ENCODE results near the gene BPIFB2.

BPIFB2 gene

DNA sequence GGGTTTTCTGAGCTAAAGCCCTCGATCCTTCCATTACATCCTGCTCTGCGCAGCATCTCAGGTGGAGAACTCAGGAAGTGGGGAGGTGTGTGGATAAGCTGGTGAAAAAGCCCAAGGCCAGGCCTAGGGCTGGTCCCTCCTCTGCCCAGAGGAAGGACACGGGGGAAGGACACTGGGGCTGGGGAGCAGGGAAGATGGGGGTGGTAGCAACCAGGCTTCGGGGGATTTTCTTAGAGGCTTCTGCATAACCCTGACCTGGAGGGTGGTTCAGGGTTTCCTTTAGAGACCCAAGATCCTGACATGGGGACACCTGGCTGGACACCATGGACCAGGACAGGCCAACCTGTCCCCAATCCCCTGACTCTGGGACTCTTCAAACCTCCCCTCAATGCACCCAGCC lies 41.1 kb upstream of the BPIFB2 start:
- no peaks in the 10 kb centered on the region for H3K36me3 Mint-ChIP-seq (ENCODE audit: low read depth)
- no peaks in the 10 kb centered on the region for H3K4me1 Mint-ChIP-seq
- H3K27ac Mint-ChIP-seq: no peak overlapping the region
- TF ChIP-seq, protein P1, sequence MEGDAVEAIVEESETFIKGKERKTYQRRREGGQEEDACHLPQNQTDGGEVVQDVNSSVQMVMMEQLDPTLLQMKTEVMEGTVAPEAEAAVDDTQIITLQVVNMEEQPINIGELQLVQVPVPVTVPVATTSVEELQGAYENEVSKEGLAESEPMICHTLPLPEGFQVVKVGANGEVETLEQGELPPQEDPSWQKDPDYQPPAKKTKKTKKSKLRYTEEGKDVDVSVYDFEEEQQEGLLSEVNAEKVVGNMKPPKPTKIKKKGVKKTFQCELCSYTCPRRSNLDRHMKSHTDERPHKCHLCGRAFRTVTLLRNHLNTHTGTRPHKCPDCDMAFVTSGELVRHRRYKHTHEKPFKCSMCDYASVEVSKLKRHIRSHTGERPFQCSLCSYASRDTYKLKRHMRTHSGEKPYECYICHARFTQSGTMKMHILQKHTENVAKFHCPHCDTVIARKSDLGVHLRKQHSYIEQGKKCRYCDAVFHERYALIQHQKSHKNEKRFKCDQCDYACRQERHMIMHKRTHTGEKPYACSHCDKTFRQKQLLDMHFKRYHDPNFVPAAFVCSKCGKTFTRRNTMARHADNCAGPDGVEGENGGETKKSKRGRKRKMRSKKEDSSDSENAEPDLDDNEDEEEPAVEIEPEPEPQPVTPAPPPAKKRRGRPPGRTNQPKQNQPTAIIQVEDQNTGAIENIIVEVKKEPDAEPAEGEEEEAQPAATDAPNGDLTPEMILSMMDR (IDR thresholded peaks at IDR 0.05; ENCODE audit: unreplicated experiment in 3 of 3): no peak
- H3K4me3 Mint-ChIP-seq: no peak overlapping the region
- no peaks in the 10 kb centered on the region for H3K9me3 Mint-ChIP-seq
- H3K27me3 Mint-ChIP-seq (ENCODE audit: low read depth): peaks cover 8% of the 10 kb centered on the region

DNA sequence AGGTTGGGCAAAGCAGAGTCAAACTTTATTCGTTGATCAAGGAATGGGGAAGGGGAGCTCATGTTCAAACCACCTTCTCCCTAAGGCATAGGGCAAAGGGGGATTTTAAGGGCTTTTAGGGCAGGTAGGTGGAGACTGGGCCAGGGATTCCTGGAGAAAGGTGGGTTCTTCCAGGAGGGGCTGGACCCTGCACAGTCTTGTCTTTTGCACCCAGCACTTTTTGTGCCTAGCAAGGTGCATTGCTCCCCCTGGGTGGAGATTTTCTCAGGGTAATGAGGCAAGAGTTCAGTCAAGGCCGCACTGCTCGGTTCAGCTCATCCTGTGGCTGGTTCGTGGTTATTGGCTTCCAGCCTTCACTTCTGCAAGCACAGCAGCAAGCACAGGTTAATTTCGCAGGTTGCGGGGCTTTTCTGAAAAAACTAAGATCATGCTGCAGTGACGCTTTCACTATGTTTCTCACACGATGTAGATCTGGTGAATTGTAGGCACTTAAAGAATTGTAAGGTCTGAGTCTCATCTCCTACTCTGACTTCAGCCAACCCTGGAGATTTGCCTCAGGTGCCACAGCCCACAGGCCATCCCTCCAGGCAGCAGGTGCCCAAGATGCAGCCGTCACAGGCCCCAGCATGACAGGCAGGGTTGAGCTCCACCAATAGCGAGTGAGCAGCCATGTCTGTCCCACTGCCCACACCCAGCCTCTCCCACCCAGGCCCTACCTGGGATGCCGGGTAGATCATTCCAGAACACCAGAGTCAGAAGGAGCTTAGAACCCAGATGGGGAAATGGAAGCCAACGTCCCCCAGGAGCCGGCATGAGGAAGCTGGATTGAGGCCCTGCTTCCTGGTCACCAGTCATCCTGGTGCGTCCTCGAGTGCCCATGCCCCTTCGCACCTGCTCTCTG lies 40.4 kb upstream of the BPIFB2 start:
- TF ChIP-seq, protein P1 (IDR thresholded peaks at IDR 0.05; ENCODE audit: unreplicated experiment in 3 of 3): no peak
- H3K4me1 Mint-ChIP-seq: no peaks in the 10 kb centered on the region
- H3K27ac Mint-ChIP-seq: no peak overlapping the region
- H3K36me3 Mint-ChIP-seq (ENCODE audit: low read depth): no peaks in the 10 kb centered on the region
- H3K27me3 Mint-ChIP-seq (ENCODE audit: low read depth): peaks cover 8% of the 10 kb centered on the region
- H3K4me3 Mint-ChIP-seq: no peak overlapping the region
- no peaks in the 10 kb centered on the region for H3K9me3 Mint-ChIP-seq

DNA sequence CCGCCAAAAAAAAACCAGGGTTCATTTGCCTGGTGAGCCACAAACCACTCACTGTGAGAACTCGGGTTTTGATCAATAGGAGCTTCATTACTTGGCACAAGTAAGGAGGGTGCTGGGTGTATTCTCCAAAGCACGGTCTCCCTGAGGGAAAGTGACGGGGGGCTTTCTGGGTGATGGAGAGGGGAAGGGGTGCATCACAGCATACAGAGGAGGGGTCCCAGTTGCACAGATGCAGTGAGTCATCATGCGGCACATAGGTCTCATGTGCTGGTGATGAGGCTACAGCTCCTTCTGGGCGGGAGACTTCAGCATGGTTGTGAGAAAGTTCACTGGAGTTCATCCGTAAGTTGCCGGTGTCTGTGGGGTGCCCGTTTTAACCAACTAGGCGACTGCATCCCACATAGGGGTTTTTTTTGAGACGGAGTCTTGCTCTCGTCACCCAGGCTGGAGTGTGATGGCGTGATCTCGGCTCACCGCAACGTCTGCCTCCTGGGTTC lies 39.5 kb upstream of the BPIFB2 start:
- TF ChIP-seq, protein P1 (IDR thresholded peaks at IDR 0.05; ENCODE audit: unreplicated experiment in 3 of 3): no peak
- peaks cover 8% of the 10 kb centered on the region for H3K27me3 Mint-ChIP-seq (ENCODE audit: low read depth)
- no peak overlapping the region for H3K27ac Mint-ChIP-seq
- H3K4me3 Mint-ChIP-seq: no peak overlapping the region
- no peaks in the 10 kb centered on the region for H3K36me3 Mint-ChIP-seq (ENCODE audit: low read depth)
- no peaks in the 10 kb centered on the region for H3K9me3 Mint-ChIP-seq
- H3K4me1 Mint-ChIP-seq: no peaks in the 10 kb centered on the region

DNA sequence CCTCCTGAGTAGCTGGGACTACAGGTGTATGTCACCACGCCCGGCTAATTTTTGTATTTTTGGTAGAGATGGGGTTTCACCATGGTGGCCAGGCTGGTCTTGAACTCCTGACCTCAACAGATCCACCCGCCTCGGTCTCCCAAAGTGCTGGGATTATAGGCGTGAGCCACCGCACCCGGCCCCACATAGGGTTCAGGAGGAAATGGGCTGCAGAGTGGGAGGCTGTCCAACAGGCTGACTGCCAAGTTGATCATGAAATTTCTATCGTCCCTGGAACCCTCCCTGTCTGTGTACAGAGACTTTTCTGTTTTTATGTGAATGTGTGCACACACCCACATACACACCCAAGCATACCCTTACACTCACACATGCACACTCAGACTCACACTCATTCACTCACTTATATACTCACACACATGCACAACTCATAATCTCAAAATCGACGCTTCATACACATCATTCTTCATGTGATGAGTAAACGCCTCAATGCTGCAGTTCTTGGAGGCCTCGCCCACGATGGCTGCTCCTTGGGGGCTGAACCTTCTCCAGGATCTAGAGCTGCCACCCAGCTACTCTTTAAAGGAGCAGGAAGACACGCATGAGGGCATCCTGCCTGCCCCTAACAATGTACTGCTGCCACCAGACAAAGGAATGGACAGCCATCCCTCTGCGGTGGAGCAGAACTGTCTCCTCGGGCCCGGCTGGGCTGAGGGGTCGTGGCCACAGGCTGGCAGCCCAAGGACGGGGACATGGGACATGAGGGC lies 38.8 kb upstream of the BPIFB2 start:
- TF ChIP-seq, protein P1 (IDR thresholded peaks at IDR 0.05; ENCODE audit: unreplicated experiment in 3 of 3): no peak
- H3K4me3 Mint-ChIP-seq: no peak overlapping the region
- H3K36me3 Mint-ChIP-seq (ENCODE audit: low read depth): no peaks in the 10 kb centered on the region
- no peaks in the 10 kb centered on the region for H3K9me3 Mint-ChIP-seq
- no peaks in the 10 kb centered on the region for H3K4me1 Mint-ChIP-seq
- peaks cover 8% of the 10 kb centered on the region for H3K27me3 Mint-ChIP-seq (ENCODE audit: low read depth)
- no peak overlapping the region for H3K27ac Mint-ChIP-seq

DNA sequence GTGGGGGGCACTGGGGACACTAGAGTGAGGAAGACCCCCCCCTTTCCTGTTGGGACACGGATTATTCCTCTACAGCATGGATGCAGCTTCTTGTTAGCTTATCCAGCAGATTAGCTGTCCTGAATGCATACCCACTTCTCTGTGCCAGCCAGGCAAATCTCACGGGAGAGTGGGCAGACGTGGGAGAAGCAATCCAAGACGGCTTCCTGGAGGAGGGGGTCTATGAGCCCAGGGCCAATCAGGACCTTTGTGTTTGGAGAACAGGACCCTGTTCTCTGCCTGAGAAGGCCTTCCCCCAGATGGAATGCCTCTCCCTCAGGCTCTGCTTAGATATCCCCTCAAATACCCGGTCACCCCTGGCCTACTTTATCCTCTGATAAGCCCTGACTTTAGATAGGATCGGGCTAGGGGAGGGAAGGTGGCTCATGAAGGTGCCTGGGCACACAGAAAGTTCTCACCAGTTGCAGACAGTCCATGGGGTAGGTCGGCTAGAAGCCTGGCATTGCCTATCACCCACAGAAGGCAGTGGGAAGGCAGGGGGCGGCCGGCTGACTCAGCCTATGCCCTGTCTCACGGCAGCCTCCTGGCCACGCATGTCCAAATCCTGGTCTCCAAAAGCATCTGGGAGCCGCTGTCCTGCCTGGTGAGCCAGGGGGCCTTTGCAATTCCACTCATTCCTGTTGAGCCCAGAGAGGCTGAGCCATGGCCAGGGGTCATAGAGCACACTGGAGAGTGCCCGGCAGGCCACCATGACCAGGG lies 38.0 kb upstream of the BPIFB2 start:
- H3K27ac Mint-ChIP-seq: no peak overlapping the region
- no peaks in the 10 kb centered on the region for H3K36me3 Mint-ChIP-seq (ENCODE audit: low read depth)
- no peaks in the 10 kb centered on the region for H3K4me1 Mint-ChIP-seq
- H3K9me3 Mint-ChIP-seq: no peaks in the 10 kb centered on the region
- peaks cover 8% of the 10 kb centered on the region for H3K27me3 Mint-ChIP-seq (ENCODE audit: low read depth)
- TF ChIP-seq, protein P1 (IDR thresholded peaks at IDR 0.05; ENCODE audit: unreplicated experiment in 3 of 3): no peak
- no peak overlapping the region for H3K4me3 Mint-ChIP-seq
